ENCODE measurements around the gene HMX2. TPM values are rescaled to one million over a fixed set of nuclear protein-coding genes. Genes with fewer than 3 reads are reported as not detected.

Gene HMX2
- total RNA-seq, 1 experiment from 2014 or later: not detected

- BruUV-seq (replicated peaks): no TSS peak
- no peak overlapping the region for H3K9ac ChIP-seq (ENCODE audit: low read length)
- H3K79me2 ChIP-seq (ENCODE audit: insufficient read depth, low read length): no peaks in the 10 kb centered on the region
- DNase-seq (ENCODE audit: low read depth, low spot score): no peak
- no peak overlapping the region for H3K4me3 ChIP-seq (replicated peaks in 1 of 2; ENCODE audit: low read depth in 1 of 2, low read length in 2 of 2)
- TF ChIP-seq CBX3 (IDR thresholded peaks at IDR 0.05; ENCODE audit: low read depth) (no peak), SIN3A (IDR thresholded peaks at IDR 0.05; ENCODE audit: low read depth) (no peak), YY1 (IDR thresholded peaks at IDR 0.05; ENCODE audit: extremely low read depth, insufficient replicate concordance, low read depth, low read length) (no peak), EZH2 (IDR thresholded peaks at IDR 0.05) (no peak), ZFX (IDR thresholded peaks at IDR 0.05) (no peak), FOSL1 (IDR thresholded peaks at IDR 0.05; ENCODE audit: low read depth) (no peak), EZH2phosphoT487 (IDR thresholded peaks at IDR 0.05; ENCODE audit: borderline replicate concordance) (no peak)
- TF ChIP-seq, protein P1, sequence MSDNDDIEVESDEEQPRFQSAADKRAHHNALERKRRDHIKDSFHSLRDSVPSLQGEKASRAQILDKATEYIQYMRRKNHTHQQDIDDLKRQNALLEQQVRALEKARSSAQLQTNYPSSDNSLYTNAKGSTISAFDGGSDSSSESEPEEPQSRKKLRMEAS (IDR thresholded peaks at IDR 0.05): no peak
- peaks cover 0 to 9% of the 10 kb centered on the region in 2 experiments; a peak in 1 of 4 replicates for H3K4me1 ChIP-seq (ENCODE audit: control insufficient read depth in 1 of 2, insufficient read depth in 2 of 2, low read length in 2 of 2)
- H3K27me3 ChIP-seq (ENCODE audit: insufficient read depth, low read length): no peaks in the 10 kb centered on the region
- ATAC-seq: peak; percentile 28; the same call in 1 of the 2 replicates
- no peaks in the 10 kb centered on the region for H3K36me3 ChIP-seq (ENCODE audit: control insufficient read depth in 1 of 2, insufficient read depth in 2 of 2, low read length in 2 of 2)
- H3K4me2 ChIP-seq (ENCODE audit: low read length): peak overlapping the region; percentile 21; the same call in 1 of the 2 replicates
- no peaks in the 10 kb centered on the region for H3K9me2 ChIP-seq (ENCODE audit: insufficient read depth)
- no peaks in the 10 kb centered on the region for H4K20me1 ChIP-seq (ENCODE audit: insufficient read depth)
- RAD21 ChIA-PET (ENCODE audit: low non-redundant PET in 1 of 2, low total read pairs in 2 of 2, uncharacterized antibody in 2 of 2, unreplicated experiment in 2 of 2): no interaction called here
- intact Hi-C loops (cut with micrococcal nuclease): no loop called here
- no peak overlapping the region for H2AFZ ChIP-seq (ENCODE audit: low read depth, low read length, poor library complexity, severe bottlenecking)
- CTCF ChIA-PET: interaction anchor here (1.2 kb wide), 1 partner anchor 14 kb away, joined by 3 read pairs; no protein-coding TSS in a partner anchor
- POLR2A ChIA-PET: no interaction called here
- H3K9me3 ChIP-seq (ENCODE audit: control insufficient read depth in 1 of 2, insufficient read depth in 1 of 2, low read depth in 1 of 2, low read length in 2 of 2): no peaks in the 10 kb centered on the region
- no peak overlapping the region for H3K27ac ChIP-seq (ENCODE audit: low read depth, low read length)
Observed at GRCh38 chr10:123103944-123104343, 44.0 kb upstream of the HMX2 start.

- ChIA-PET CTCF (no interaction called here), POLR2A (no interaction called here), RAD21 (ENCODE audit: low non-redundant PET in 1 of 2, low total read pairs in 2 of 2, uncharacterized antibody in 2 of 2, unreplicated experiment in 2 of 2) (no interaction called here)
- 0 out of 2 replicates have a peak, but pooled peaks cover 4% of the 10 kb centered on the region for H3K27me3 ChIP-seq (ENCODE audit: insufficient read depth, low read length)
- H3K9me2 ChIP-seq (ENCODE audit: insufficient read depth): no peaks in the 10 kb centered on the region
- no peaks in the 10 kb centered on the region for H3K36me3 ChIP-seq (ENCODE audit: control insufficient read depth in 1 of 2, insufficient read depth in 2 of 2, low read length in 2 of 2)
- H4K20me1 ChIP-seq (ENCODE audit: insufficient read depth): no peaks in the 10 kb centered on the region
- H3K4me1 ChIP-seq (ENCODE audit: control insufficient read depth in 1 of 2, insufficient read depth in 2 of 2, low read length in 2 of 2): 0 out of 4 replicates have a peak, but pooled peaks cover 0 to 4% of the 10 kb centered on the region in 2 experiments
- ATAC-seq (no peak), DNase-seq (ENCODE audit: low read depth, low spot score) (no peak)
- intact Hi-C loops (cut with micrococcal nuclease): no loop called here
- no peak overlapping the region for H3K4me3 ChIP-seq (replicated peaks in 1 of 2; ENCODE audit: low read depth in 1 of 2, low read length in 2 of 2)
- H3K27ac ChIP-seq (ENCODE audit: low read depth, low read length): no peak overlapping the region
- no peaks in the 10 kb centered on the region for H3K9me3 ChIP-seq (ENCODE audit: control insufficient read depth in 1 of 2, insufficient read depth in 1 of 2, low read depth in 1 of 2, low read length in 2 of 2)
- no peak overlapping the region for H3K9ac ChIP-seq (ENCODE audit: low read length)
- no TSS peak for BruUV-seq (replicated peaks)
- TF ChIP-seq EGR1 (IDR thresholded peaks at IDR 0.05; ENCODE audit: low read depth): no peak
- no peak for TF ChIP-seq EZH2 (IDR thresholded peaks at IDR 0.05)
- peak; percentile 41; the same call in 1 of the 2 replicates for TF ChIP-seq SP1 (IDR thresholded peaks at IDR 0.05; ENCODE audit: low read depth)
- H2AFZ ChIP-seq (ENCODE audit: low read depth, low read length, poor library complexity, severe bottlenecking): no peak overlapping the region
- no peaks in the 10 kb centered on the region for H3K79me2 ChIP-seq (ENCODE audit: insufficient read depth, low read length)
- no peak overlapping the region for H3K4me2 ChIP-seq (ENCODE audit: low read length)
Observed at GRCh38 chr10:123109466-123109865, 38.5 kb upstream of the HMX2 start.
